Neural cell (in vitro differentiated cells): ENCODE measurements around the gene RAX. TPM values are rescaled to one million over a fixed set of nuclear protein-coding genes. Genes with fewer than 3 reads are reported as not detected.

Experiments used
- H2AFZ ChIP-seq: fragments of 200-600, 300-800 bp; sonication (generic), shearing (Covaris generic); 2 replicates; pipeline ENCODE4 v1.6.0; 2014; ENCODE audit warnings: low read depth, mild to moderate bottlenecking, antibody characterized with exemption, low read length, moderate library complexity
- H3F3A ChIP-seq: fragments of 200-600 bp; shearing (Covaris generic); 2 replicates; pipeline ENCODE4 v1.6.1; 2016; ENCODE audit warnings: mild to moderate bottlenecking, moderate library complexity, mixed read lengths, antibody characterized with exemption, low read length; ENCODE audit not compliant: insufficient read depth, poor library complexity, severe bottlenecking
- H3K27ac ChIP-seq: fragments of 200-600, 300-800 bp; sonication (generic), shearing (Covaris generic); 2 replicates; pipeline ENCODE4 v1.5.1; 2014; ENCODE audit warnings: mild to moderate bottlenecking, low read length, moderate library complexity
- H3K27me3 ChIP-seq: fragments of 300-800, 200-600 bp; sonication (generic), shearing (Covaris generic); 2 replicates; pipeline ENCODE4 v1.6.0; 2014; ENCODE audit warnings: mild to moderate bottlenecking, low read depth, low read length, moderate library complexity; ENCODE audit not compliant: insufficient read depth
- H3K36me3 ChIP-seq: fragments of 300-800, 200-600 bp; sonication (generic), shearing (Covaris generic); 2 replicates; pipeline ENCODE4 v1.5.1; 2014; ENCODE audit warnings: mild to moderate bottlenecking, antibody characterized with exemption, low read length, moderate library complexity; ENCODE audit not compliant: insufficient read depth
- H3K4me2 ChIP-seq: fragments of 300-800, 200-600 bp; sonication (generic), shearing (Covaris generic); 2 replicates; pipeline ENCODE4 v1.6.0; 2014; ENCODE audit warnings: mild to moderate bottlenecking, low read length
- H3K4me3 ChIP-seq: fragments of 300-800, 200-600 bp; sonication (generic), shearing (Covaris generic); 2 replicates; pipeline ENCODE4 v1.5.1; 2014; ENCODE audit warnings: mild to moderate bottlenecking, low read length, moderate library complexity
- H3K79me2 ChIP-seq: fragments of 200-600 bp; shearing (Covaris generic); replicated peaks from 2 replicates; pipeline ENCODE4 v1.6.0; 2014; ENCODE audit warnings: mild to moderate bottlenecking, low read length, moderate library complexity; ENCODE audit not compliant: insufficient read depth
- H3K9ac ChIP-seq: fragments of 300-800, 200-600 bp; sonication (generic), shearing (Covaris generic); 2 replicates; pipeline ENCODE4 v1.6.1; 2016; ENCODE audit warnings: mild to moderate bottlenecking, low read length, mixed read lengths
- H3K9me2 ChIP-seq: fragments of 200-600 bp; shearing (Covaris generic); 2 replicates; pipeline ENCODE4 v1.6.1; 2016; ENCODE audit warnings: mild to moderate bottlenecking, low read length, mixed read lengths; ENCODE audit not compliant: insufficient read depth
- H3K9me3 ChIP-seq: fragments of 200-600, 300-800 bp; sonication (generic), shearing (Covaris generic); 2 replicates; pipeline ENCODE4 v1.6.1; 2016; ENCODE audit warnings: mild to moderate bottlenecking, mixed run types, low read length, moderate library complexity, mixed read lengths
- H4K20me1 ChIP-seq: fragments of 200-600 bp; shearing (Covaris generic); 2 replicates; pipeline ENCODE4 v1.6.1; 2016; ENCODE audit warnings: mild to moderate bottlenecking, mixed run types; ENCODE audit not compliant: insufficient read depth
- EP300 ChIP-seq: fragments of 450-650 bp; conservative IDR thresholded peaks from 2 replicates; pipeline ENCODE4 v1.6.1; 2014; ENCODE audit warnings: antibody characterized with exemption, mild to moderate bottlenecking, moderate library complexity; ENCODE audit not compliant: poor library complexity, severe bottlenecking
- EZH2 ChIP-seq: fragments of 200-600, 300-800 bp; shearing (Covaris generic), sonication (generic); IDR thresholded peaks from 2 replicates; pipeline ENCODE4 v1.6.1; 2014; ENCODE audit warnings: antibody characterized with exemption, low read length, borderline replicate concordance, mild to moderate bottlenecking; ENCODE audit not compliant: insufficient read depth, poor library complexity, severe bottlenecking
- MXI1 ChIP-seq: fragments of 450-650 bp; conservative IDR thresholded peaks from 2 replicates; pipeline ENCODE4 v1.6.1; 2014; ENCODE audit warnings: antibody characterized with exemption, mild to moderate bottlenecking; ENCODE audit not compliant: poor library complexity, severe bottlenecking
- POLR2AphosphoS5 ChIP-seq: IDR thresholded peaks from 2 replicates; pipeline ENCODE4 v1.6.1; 2012
- RAD21 ChIP-seq: fragments of 450-650 bp; conservative IDR thresholded peaks from 2 replicates; pipeline ENCODE4 v1.6.1; 2014; ENCODE audit warnings: antibody characterized with exemption, mild to moderate bottlenecking, moderate library complexity
- REST ChIP-seq: IDR thresholded peaks from 2 replicates; pipeline ENCODE4 v1.6.1; 2012; ENCODE audit warnings: borderline replicate concordance
- SMC3 ChIP-seq: fragments of 450-650 bp; conservative IDR thresholded peaks from 2 replicates; pipeline ENCODE4 v1.6.1; 2014; ENCODE audit warnings: antibody characterized with exemption, mild to moderate bottlenecking, moderate library complexity; ENCODE audit not compliant: poor library complexity
- TAF1 ChIP-seq: IDR thresholded peaks from 2 replicates; pipeline ENCODE4 v1.6.1; 2012; ENCODE audit warnings: low read depth
- polyA plus RNA-seq: library from polyadenylated mRNA; depleted of rRNA; stranded (reverse); fragments of >200 nt; gene quantifications from 2 replicates; pipeline ENCODE4 v1.2.3, GENCODE V29; 2014
- TF ChIP-seq, protein P1 (sequence below): fragments of 450-650 bp; IDR thresholded peaks from 2 replicates; pipeline ENCODE4 v1.5.1; 2014; ENCODE audit warnings: antibody characterized with exemption, mild to moderate bottlenecking, moderate library complexity; ENCODE audit not compliant: poor library complexity, severe bottlenecking

RAX gene
- polyA plus RNA-seq, 1 donor from 2014 or later: not detected

DNA sequence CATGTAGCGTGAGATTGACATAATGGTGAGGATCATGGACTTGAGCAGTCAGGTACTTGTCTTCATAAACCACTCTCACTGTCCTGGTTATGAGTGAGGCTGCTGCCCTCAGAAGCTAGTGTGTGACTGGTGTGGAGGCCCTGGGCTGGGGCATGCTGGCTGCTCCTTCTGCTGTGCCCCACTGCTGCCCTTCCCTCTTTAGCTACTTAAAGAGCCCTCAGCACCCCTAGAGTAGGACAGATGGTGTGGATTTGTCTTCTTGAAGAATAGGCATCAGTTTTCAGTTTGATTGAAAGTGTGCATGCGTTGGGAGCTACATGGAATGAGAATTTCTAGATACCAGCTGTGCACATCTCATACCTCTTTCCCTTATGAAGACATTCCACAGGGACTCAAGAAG, 29.8 kb upstream of the RAX start:
- H3K4me3 ChIP-seq: no peak overlapping the region
- no peak overlapping the region for H3K27ac ChIP-seq
- H3F3A ChIP-seq: no peaks in the 10 kb centered on the region
- H3K9ac ChIP-seq: no peak overlapping the region
- H3K9me3 ChIP-seq: no peaks in the 10 kb centered on the region
- no peaks in the 10 kb centered on the region for H3K36me3 ChIP-seq
- H4K20me1 ChIP-seq: no peaks in the 10 kb centered on the region
- H3K9me2 ChIP-seq: no peaks in the 10 kb centered on the region
- peaks cover 19% of the 10 kb centered on the region for H3K27me3 ChIP-seq
- no peak overlapping the region for H2AFZ ChIP-seq
- H3K79me2 ChIP-seq: no peaks in the 10 kb centered on the region
- H3K4me2 ChIP-seq: no peak overlapping the region
- TF ChIP-seq, protein P1, sequence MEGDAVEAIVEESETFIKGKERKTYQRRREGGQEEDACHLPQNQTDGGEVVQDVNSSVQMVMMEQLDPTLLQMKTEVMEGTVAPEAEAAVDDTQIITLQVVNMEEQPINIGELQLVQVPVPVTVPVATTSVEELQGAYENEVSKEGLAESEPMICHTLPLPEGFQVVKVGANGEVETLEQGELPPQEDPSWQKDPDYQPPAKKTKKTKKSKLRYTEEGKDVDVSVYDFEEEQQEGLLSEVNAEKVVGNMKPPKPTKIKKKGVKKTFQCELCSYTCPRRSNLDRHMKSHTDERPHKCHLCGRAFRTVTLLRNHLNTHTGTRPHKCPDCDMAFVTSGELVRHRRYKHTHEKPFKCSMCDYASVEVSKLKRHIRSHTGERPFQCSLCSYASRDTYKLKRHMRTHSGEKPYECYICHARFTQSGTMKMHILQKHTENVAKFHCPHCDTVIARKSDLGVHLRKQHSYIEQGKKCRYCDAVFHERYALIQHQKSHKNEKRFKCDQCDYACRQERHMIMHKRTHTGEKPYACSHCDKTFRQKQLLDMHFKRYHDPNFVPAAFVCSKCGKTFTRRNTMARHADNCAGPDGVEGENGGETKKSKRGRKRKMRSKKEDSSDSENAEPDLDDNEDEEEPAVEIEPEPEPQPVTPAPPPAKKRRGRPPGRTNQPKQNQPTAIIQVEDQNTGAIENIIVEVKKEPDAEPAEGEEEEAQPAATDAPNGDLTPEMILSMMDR: no peak
- no peak for TF ChIP-seq REST
- TF ChIP-seq POLR2AphosphoS5: no peak
- TF ChIP-seq EZH2: no peak
- no peak for TF ChIP-seq EP300
- TF ChIP-seq SMC3: no peak
- no peak for TF ChIP-seq RAD21
- TF ChIP-seq TAF1: no peak
- no peak for TF ChIP-seq MXI1

- no peaks in the 10 kb centered on the region for H3K9me3 ChIP-seq
- H3K4me2 ChIP-seq: no peak overlapping the region
- no peaks in the 10 kb centered on the region for H3F3A ChIP-seq
- H3K9ac ChIP-seq: no peak overlapping the region
- H2AFZ ChIP-seq: no peak overlapping the region
- no peak overlapping the region for H3K4me3 ChIP-seq
- no peaks in the 10 kb centered on the region for H3K36me3 ChIP-seq
- no peaks in the 10 kb centered on the region for H3K9me2 ChIP-seq
- no peaks in the 10 kb centered on the region for H3K79me2 ChIP-seq
- H4K20me1 ChIP-seq: no peaks in the 10 kb centered on the region
- TF ChIP-seq MXI1 (no peak), POLR2AphosphoS5 (no peak), TAF1 (no peak), SMC3 (no peak), EP300 (no peak), REST (no peak), EZH2 (no peak)
- TF ChIP-seq, protein P1: no peak
- H3K27ac ChIP-seq: no peak overlapping the region
- H3K27me3 ChIP-seq: peaks cover 10% of the 10 kb centered on the region
These were observed 28.7 kb upstream of the RAX start for GRCh38 chr18:59301929-59302328.
